GM21447 (cell line): ENCODE data around the gene SRGAP2C.
"Not testable (repeated sequence)": the region's sequence is repeated elsewhere in the genome, so short reads cannot be mapped to it uniquely, and the experiment has no call there.

Experiments used
- ATAC-seq: cut with Tn5 transposase; IDR thresholded peaks from one replicate; pipeline ENCODE4 v1.9.1; 2021; ENCODE audit not compliant: unreplicated experiment

The SRGAP2C gene

DNA sequence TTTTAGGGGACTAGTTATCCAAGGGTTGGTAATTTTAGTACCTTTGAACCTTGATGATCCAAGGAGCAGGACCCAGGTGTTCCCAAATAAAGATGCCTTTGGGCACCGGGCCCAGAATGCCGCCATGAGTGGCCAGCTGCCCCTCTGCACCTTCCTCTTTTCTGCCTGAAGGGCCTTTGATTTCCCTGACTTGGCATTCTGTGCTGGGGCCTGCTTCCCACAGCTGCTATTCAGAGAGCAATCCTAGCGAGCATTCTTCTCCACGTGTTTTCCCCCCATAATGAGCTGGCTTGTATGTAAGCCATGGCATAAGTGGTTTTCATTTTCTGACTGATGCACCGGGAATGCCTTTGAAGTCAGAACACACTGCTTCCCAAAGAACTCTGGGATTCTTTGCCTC is 184.1 kb downstream of the SRGAP2C start:
- ATAC-seq: not testable (repeated sequence)

DNA sequence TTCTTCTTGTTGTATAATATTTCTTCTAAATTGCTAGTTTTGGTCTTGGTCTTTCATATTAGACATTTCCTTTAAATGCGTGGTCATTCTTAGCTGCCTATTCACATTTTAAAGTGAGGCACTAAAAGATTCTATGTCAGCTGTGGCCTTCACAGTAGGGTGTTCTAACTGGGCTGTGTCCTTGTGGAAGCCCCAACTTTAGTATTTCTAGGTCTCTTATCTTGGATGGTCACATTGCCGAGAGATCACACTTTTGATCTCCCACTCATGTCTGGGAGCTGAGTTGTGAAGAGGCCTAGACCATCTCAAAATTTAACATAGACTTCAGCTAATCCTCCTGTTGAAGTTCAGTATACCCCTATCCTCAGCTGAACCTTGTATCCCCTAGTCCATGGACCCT is 185.2 kb downstream of the SRGAP2C start:
- not testable (repeated sequence) for ATAC-seq

DNA sequence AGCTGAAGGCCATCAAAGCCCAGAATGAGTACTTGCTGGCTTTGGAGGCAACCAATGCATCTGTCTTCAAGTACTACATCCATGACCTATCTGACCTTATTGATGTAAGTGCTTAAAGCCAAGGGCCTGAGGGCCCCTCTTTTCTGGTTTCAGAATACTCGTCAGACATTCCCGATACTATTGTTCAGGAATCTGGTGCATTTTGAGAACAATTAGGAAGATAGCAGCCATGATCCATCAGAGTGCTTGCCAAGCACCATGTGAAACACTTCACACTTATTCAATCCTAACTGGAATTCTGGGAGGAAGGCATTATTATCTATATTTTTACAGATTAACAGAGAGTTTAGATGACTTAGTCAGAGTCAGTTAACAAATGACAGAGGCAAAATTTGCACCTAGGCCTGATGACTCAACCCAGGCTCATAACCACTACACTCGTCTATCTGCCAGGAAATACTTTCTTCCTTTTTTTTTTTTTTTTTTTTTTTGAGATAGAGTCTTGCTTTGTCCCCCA is 190.1 kb downstream of the SRGAP2C start:
- ATAC-seq: not testable (repeated sequence)

DNA sequence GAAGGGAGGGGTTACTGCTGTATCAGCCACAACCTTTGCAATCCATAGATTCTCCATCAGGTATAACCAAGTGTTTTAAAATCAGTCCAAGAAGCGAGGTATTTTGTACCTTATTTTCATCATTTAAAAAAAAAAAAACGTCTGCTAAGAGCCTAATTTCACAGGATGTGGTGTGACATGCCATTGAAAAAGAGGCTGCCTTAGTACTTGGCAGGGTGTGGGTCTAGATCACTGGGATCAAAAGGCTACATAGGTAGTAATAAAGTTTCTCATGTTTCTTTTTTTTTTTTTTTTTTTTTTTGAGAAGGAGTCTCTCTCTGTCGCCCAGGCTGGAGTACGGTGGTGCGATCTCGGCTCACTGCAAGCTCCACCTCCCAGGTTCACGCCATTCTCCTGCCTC is 192.2 kb downstream of the SRGAP2C start:
- not testable (repeated sequence) for ATAC-seq

DNA sequence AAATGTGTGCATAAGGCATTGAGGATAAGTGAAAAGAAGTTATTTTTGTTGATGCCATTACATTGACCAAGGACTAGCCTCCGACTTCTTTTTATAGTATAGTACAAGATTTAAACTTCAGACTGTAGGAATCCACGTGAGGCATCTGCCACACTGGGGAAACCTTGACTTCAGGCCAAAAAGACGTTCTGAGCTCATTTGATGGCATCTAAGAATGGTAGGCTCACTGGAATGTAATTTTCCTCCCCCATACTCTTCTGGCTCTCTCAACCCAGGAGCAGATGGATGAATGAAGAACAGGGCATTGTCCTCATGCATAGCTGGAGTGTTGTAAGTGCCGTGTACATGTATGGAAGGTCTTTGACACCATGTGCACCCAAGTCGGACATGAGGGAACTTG is 194.0 kb downstream of the SRGAP2C start:
- not testable (repeated sequence) for ATAC-seq

DNA sequence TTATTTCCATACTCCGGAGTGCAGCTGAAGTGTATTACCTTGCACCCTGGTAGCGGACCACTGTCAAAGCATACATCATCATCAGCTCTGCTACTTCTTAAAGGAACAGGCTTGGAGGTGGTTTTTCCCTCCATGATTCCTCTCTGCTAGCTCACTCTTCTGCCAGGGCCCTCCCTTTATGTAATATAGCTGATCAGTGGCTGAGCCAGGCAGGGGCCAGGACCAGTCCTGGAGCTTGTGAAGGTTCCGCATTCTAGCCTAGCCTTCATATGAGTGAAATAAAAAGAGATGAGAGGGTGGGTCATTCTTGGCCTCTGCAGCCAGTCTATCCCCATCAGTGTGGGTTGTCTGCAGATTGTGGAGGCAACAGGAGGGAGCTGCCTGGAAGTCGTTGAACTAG is 200.0 kb downstream of the SRGAP2C start:
- not testable (repeated sequence) for ATAC-seq

DNA sequence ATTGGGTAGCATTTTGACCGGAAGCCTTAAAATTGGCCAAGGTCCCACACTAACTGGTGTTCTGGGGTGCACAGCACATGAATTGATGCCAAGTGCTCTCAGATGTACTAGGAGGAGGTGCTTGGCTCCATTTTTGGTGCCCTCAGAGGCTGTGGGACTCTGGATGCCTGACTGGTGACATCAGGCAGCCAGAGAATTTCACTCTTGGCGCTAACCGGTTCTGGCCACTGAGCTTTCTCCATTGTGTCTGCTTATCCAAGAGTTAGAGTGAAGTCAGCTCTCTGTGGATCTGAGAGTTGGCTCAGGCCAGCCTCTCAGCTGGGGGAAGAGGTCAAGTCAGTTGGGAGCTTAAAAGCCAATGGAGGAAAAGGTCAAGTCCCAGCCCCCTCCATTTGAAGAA is 200.4 kb downstream of the SRGAP2C start:
- not testable (repeated sequence) for ATAC-seq

DNA sequence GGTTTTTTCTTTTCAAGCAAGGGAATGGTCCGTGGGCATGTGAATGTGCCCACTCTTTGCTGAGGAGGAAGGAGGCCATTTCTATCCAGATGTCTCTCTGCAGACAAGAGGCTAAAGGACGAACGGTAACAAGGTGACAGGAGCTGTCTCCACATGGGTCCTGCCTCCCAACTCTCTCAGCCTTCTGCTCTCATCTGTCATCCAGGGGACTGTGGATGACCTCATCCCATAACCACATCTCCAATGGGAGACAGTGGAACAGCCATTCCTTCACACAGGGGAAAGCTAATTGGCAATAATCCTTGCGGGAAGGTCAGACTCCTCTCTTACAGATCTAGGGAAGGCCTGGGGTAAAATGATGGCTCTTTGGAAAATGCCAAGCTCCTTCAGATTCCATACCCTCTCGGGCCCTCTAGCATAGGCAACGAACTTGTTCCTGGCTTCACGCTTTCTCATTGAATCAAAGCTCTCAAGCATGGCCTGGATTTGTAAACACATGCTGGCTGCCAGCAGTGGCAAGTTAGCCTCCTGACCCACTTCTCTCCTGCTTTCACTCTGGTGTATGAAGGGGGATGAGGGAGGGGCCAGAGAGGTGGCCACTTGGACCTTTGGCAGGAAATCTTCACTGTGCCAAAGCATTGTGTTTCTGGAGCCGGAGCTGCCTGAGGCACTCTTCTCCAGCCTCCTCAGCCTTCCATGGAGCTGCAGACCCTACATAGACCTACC is 201.0 kb downstream of the SRGAP2C start:
- ATAC-seq: not testable (repeated sequence)

DNA sequence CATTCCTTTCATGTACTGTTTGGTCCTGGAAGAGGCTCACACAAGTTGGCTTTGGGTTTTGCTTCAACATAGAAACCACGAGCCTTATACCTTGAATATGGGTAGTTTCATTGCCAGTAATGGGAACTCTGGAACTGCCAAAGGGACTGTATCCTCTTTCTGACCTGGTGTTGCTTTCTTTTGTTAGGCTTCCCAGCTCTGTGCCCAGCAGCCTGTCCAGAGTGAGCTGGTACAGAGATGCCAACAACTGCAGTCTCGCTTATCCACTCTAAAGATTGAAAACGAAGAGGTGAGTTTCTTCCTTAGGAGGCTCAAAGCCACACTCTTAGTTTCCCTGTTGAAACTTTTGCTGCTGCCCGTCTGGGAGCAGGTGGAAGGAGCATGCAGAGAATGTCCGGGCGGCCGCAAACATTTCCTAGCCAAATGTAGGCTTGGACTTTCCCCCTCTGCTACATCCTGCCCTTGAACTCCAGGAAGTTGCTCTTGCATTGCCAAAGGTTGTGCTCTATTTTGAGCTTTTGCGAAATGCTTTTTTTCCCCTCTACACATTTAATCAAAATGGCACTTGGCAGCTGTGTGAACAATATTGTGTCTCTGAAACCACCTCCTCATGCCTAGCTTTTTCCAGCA is 201.7 kb downstream of the SRGAP2C start:
- ATAC-seq: not testable (repeated sequence)

DNA sequence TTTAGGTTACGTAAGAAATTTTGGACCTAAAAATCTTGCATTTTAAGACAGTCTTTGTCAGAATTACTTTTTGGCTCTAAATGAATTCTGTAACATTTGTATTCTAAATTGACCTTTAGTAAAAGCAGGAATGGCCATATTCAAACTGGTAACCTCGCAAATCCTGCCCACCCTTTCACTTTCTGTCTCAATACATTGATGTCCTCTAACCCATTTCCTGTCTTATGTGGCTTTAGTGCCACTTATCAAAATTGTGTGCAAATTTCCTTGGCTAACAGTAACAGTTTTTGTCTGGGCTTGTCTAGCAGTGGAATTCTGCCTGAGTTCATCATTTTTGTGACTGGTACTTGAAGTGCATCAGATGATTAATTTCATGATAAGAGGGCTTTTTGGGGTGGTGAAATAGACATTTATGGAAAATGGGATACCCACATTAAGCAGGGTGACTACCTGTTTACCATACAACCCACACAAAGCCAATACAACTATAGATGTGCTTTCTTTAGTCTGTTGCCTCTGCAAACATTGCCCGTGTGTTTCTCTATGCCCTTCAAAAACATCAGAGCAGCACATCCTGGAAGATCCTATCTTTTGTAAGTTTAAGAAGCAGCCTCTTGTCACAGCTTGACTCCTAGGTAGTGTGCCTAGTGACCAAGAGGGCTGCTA is 205.3 kb downstream of the SRGAP2C start:
- not testable (repeated sequence) for ATAC-seq

DNA sequence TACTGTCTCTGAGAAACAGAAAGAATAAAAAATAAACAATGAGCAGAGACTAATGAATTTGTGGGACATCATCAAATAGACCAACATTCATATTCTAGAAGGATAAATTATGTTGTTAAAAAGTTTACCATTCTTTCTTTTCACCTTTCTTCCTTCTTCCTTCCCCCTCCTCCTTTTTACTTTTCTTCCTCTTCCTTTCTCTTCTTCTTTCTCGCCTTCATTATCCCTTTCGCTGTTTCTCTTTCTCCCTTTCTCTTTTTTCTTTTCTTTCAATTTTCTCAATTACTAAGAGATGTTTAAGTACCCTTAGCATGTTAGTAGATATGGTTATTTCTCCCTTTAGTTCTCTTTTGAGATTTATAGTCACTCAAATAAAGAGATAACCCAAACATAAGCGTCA is 207.4 kb downstream of the SRGAP2C start:
- not testable (repeated sequence) for ATAC-seq

DNA sequence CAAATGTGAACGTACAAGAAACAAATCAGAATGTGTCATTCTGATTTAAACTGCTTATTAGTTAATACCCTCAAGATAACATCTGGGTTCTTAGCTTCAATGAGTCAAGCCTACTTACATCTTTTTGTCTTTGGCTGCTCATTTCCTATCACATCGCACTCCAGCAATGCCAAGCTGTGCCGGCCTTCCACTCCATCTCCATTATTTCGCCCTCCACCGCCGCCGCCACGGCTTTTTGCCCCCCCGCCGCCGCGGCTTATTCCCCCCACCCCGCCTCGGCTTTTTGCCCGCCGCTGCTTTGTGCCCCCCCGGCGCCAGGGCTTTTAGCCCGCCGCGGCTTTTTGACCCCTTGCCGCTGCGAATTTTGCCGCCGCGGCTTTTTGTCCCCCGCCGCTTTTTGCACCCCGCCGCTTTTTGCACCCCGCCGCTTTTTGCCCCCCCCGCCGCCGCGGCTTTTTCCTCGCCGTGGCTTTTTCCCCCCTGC is 211.0 kb downstream of the SRGAP2C start:
- not testable (repeated sequence) for ATAC-seq

DNA sequence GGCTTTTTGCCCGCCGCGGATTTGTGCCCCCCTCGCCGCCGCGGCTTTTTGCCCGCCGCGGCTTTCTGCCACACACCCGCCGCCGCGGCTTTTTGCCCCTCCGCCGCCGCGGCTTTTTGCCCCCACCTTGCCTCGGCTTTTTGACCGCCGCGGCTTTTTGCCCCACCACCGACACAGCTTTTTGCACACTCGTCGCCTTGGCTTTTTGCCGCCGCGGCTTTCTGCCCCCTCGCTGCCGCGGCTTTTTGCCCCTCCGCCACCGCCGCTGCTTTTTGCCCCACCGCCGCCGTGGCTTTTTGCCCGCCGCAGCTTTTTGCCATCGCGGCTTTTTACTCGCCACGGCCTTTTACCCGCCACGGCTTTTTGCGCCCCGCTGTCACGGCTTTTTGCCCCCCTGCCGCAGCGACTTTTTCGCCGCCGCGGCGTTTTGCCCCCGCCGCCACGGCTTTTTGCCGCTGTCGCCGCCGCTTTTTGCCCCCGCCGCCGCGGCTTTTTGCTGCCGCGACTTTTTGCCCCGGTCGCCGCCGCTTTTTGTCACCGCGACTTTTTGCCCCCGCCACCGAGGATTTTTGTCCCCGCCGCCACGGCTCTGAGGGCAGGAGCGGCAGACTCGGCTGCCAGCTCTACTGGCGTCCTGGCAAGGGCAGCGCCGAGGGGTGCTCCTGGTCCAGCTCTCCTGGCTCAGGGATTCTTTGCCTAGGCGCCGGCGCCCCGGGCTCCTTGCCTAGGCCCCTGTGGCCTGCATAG is 211.7 kb downstream of the SRGAP2C start:
- ATAC-seq: not testable (repeated sequence)

DNA sequence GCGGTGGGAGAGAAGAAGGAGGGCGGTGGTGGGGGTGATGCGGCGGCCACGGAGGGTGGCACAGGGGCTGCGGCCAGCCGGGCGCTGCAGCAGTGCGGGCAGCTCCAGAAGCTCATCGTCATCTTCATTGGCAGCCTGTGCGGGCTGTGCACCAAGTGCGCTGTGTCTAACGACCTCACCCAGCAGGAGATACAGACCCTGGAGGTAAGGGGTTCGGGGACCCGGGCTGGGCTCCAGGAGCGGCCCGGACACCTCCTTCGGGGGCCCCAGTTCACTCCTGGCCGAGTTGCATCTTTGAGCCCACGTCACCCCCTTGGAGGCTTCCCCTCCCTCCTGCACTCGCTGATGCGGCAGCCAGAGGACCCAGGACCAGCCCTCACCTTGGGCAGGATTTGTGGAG is 212.3 kb downstream of the SRGAP2C start:
- not testable (repeated sequence) for ATAC-seq

DNA sequence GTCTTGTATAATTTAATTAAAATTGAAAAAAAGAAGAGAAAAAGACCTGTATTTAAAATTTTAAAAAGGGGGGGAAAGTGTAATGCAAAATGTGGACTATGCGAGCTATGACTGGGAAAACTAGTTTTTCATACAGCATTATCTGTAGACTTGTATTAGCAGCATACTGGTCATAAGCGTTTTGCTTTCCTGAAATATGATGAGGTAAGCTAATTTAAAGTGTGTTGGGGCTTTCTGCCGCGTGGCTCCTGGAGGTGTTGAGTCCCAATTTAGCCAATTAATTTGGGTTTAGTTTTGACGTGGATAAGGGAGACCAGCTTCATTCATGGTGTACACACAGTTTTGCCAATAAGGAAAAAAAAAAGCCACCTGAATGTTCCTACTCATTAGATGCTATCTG is 214.4 kb downstream of the SRGAP2C start:
- not testable (repeated sequence) for ATAC-seq

DNA sequence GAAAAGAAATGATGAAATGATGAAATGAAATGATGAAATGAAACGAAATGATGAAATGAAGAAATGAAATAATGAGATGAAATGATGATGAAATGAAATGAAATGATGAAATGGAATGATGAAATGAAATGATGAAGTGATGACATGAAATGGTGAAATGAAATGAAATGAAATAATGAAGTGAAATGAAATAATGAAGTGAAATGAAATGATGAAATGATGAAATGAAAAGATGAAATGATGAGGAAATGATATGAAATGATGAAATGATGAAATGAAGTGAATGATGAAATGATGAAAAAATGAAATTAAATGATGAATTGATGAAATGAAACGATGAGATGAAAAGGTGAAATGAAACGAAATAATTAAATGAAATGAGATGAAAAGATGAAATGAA is 215.3 kb downstream of the SRGAP2C start:
- ATAC-seq: not testable (repeated sequence)

DNA sequence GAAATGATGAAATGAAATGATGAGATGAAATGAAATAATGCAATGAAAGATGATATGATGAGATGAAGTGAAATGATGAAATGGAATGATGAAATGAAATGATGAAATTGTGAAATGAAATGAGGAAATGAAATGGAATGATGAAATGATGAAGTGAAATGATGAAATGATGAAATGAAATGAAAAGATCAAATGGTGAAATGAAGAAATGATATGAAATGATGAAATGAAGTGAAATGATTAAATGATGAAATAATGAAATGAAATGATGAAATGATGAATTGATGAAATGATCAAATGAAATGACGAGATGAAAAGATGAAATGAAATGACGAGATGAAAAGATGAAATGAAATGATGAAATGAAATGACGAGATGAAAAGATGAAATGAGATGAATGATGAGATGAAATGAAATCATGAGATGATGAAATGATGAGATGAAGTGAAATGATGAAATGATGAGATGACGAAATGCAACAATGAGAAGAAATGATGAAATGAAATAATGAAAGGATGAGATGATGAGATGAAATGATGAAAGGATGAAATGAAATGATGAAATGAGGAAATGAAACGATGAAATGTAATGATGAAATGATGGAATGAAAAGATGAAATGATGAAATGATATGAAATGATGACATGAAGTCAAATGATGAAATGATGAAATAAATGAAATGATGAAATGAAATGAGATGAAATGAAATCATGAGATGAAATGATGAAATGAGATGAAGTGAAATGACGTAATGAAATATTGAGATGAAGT is 216.0 kb downstream of the SRGAP2C start:
- not testable (repeated sequence) for ATAC-seq

DNA sequence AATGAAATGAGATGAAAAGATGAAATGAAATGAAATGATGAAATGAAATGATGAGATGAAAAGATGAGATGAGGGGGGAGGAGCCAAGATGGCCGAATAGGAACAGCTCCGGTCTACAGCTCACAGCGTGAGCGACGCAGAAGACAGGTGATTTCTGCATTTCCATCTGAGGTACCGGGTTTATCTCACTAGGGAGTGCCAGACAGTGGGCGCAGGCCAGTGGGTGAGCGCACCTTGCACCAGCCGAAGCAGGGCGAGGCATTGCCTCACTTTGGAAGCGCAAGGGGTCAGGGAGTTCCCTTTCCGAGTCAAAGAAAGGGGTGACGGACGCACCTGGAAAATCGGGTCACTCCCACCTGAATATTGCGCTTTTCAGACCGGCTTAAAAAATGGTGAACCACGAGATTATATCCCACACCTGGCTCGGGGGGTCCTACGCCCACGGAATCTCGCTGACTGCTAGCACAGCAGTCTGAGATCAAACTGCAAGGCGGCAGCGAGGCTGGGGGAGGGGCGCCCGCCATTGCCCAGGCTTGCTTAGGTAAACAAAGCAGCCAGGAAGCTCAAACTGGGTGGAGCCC is 216.7 kb downstream of the SRGAP2C start:
- not testable (repeated sequence) for ATAC-seq

DNA sequence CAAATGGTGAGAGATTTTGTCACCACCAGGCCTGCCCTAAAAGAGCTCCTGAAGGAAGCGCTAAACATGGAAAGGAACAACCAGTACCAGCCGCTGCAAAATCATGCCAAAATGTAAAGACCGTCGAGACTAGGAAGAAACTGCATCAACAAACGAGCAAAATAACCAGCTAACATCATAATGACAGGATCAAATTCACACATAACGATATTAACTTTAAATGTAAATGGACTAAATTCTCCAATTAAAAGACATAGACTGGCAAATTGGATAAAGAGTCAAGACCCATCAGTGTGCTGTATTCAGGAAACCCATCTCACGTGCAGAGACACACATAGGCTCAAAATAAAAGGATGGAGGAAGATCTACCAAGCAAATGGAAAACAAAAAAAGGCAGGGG is 218.5 kb downstream of the SRGAP2C start:
- ATAC-seq: not testable (repeated sequence)

DNA sequence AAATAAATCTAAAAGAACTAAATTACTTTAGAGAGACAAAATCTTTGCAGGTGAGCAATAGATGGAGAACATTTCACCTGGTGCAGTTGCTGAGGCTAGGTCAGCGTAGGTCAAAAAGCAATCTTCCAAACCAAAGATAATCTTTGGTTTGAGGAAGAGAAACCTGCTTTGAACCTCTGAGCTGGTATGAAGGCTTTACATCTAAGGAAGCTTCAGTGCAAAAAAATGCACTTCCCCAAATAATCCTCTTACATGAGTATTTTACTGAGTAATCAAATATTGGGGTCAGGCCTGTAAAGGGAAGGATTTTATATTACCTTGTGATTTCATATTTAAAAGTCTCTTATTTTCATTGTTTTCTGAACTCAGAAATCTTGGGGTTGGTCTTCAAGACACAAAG is 223.6 kb downstream of the SRGAP2C start:
- no peak for ATAC-seq
